Measurements from ENCODE around the gene RTKN2. TPM values are rescaled to one million over a fixed set of nuclear protein-coding genes. Genes with fewer than 3 reads are reported as not detected.

Gene RTKN2
- total and polyA plus RNA-seq, 2 donors (not counting 1 experiment from before 2014, with no cell fraction given), result 0.07 to 0.22 TPM

DNA sequence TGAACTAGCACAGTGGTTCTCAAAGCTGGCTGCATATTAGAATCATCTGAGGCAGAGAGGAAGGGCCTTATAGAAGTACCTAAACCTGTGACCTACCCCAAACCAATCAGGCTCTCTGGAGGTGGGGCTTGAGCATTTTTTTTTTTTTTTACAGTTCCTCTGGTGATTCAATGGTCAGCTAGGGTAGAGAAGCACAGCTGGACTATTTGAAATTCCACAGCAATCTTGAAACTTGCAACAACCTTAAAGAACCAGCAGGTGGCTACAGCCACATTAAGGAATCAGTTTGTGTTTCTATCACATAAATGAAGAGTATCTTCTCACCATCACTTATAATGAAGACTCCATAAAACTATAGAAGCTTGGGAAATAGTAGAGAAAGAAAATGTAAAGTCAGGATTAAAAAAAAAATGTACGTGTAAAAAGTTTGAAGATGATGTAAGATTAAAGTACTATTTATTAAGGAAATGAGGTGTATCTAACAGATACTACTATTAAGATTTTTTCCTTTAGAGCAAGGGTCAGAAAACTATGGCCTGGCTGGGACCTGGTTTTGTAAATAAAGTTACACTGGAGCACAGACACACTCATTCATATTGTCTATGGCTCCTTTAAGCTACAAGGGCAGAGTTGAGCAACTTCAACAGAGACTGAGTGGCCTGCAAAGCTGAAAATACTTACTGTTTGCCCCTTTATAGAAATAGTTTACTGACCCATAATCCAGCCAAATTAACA lies 3.8 kb downstream of the RTKN2 start:
- H3K4me2 ChIP-seq (replicated peaks; ENCODE audit: low read depth, low read length, poor library complexity, severe bottlenecking), result no peak overlapping the region
- DNase-seq (peak; percentile 46), ATAC-seq (ENCODE audit: low read depth) (no peak)
- H3K27me3 ChIP-seq (replicated peaks in 1 of 4; ENCODE audit: control extremely low read depth in 1 of 4, control insufficient read depth in 3 of 4, insufficient read depth in 4 of 4, low read length in 3 of 4), result peaks cover 0 to 17% (median 8%) of the 10 kb centered on the region in 4 experiments
- no CpG with 5 or more reads among the region's 1 CpG for WGBS (ENCODE audit: insufficient coverage)
- intact Hi-C loops (cut with micrococcal nuclease), result loop anchor here (1.0 to 10.0 kb wide), 5 partner anchors 110 to 893 kb away; partner anchors contain the start of genes EGR2 and ZNF365
- H3K36me3 ChIP-seq (replicated peaks in 1 of 2; ENCODE audit: control extremely low read depth in 1 of 2, control insufficient read depth in 1 of 2, extremely low read depth in 1 of 2, insufficient read depth in 2 of 2, low read length in 1 of 2), result no peaks in the 10 kb centered on the region
- H3K27ac ChIP-seq (ENCODE audit: low read length in 2 of 2), result no peak overlapping the region
- no peaks in the 10 kb centered on the region for H4K20me1 ChIP-seq (ENCODE audit: control insufficient read depth, insufficient read depth, low read length, poor library complexity, severe bottlenecking)
- Mint-ChIP-seq H3K4me1 (peaks cover 11% of the 10 kb centered on the region), H3K27me3 (peaks cover 12% of the 10 kb centered on the region), H3K27ac (no peak overlapping the region), H3K9me3 (ENCODE audit: insufficient read depth) (no peaks in the 10 kb centered on the region), H3K4me3 (no peak overlapping the region)
- TF ChIP-seq, protein P1, sequence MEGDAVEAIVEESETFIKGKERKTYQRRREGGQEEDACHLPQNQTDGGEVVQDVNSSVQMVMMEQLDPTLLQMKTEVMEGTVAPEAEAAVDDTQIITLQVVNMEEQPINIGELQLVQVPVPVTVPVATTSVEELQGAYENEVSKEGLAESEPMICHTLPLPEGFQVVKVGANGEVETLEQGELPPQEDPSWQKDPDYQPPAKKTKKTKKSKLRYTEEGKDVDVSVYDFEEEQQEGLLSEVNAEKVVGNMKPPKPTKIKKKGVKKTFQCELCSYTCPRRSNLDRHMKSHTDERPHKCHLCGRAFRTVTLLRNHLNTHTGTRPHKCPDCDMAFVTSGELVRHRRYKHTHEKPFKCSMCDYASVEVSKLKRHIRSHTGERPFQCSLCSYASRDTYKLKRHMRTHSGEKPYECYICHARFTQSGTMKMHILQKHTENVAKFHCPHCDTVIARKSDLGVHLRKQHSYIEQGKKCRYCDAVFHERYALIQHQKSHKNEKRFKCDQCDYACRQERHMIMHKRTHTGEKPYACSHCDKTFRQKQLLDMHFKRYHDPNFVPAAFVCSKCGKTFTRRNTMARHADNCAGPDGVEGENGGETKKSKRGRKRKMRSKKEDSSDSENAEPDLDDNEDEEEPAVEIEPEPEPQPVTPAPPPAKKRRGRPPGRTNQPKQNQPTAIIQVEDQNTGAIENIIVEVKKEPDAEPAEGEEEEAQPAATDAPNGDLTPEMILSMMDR (IDR thresholded peaks at IDR 0.05), result peak; percentile 80
- no peak for TF ChIP-seq EZH2 (IDR thresholded peaks at IDR 0.05; ENCODE audit: borderline replicate concordance, insufficient read depth, low read depth, low read length, poor library complexity, severe bottlenecking)
- H3K4me1 ChIP-seq (ENCODE audit: control insufficient read depth in 2 of 2, insufficient read depth in 2 of 2, low read length in 2 of 2), result peaks cover 14 to 15% of the 10 kb centered on the region in 2 donors
- H3K9ac ChIP-seq (ENCODE audit: low read length), result no peak overlapping the region
- H3K4me3 ChIP-seq (ENCODE audit: control extremely low read depth in 1 of 5, extremely low read depth in 1 of 5, insufficient read depth in 1 of 5, low read depth in 2 of 5, low read length in 4 of 5), result no peak overlapping the region
- no peak overlapping the region for H2AFZ ChIP-seq (ENCODE audit: insufficient read depth, low read depth, low read length, poor library complexity, severe bottlenecking)
- CTCF ChIA-PET, result interaction anchor here (0.6 to 5.0 kb wide), 27 partner anchors 9 to 1456 kb away, joined by 3 to 28 read pairs (median 4); no protein-coding TSS in a partner anchor
- H3K79me2 ChIP-seq (ENCODE audit: control insufficient read depth, insufficient read depth, low read length), result no peaks in the 10 kb centered on the region
- no peaks in the 10 kb centered on the region for H3K9me3 ChIP-seq (ENCODE audit: control extremely low read depth in 1 of 3, control insufficient read depth in 2 of 3, insufficient read depth in 1 of 3, low read length in 2 of 3)
- POLR2A ChIA-PET, result no interaction called here

DNA sequence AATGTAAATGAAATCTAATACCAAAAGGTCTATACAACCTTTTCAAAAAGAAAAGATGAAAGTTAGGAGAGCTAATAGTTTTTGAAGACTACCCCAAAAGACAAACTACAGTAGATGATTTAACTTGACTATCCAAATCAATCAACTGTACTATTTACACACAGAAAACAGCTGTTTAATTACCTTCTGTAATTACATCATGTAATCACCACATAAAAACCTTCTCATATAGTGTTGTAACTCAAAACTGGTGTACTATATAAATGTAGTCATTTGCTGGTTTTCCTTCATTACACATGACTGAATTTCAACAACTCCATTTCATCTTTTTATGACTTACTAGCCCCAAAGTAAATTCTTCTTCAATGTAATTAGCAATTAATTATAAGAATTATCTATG lies 4.5 kb downstream of the RTKN2 start:
- ChIA-PET CTCF (interaction anchor here (0.6 to 5.0 kb wide), 23 partner anchors 9 to 1457 kb away, joined by 3 to 28 read pairs (median 4); no protein-coding TSS in a partner anchor), POLR2A (no interaction called here)
- DNase-seq, result no peak
- Histone ChIP-seq H3K79me2 (ENCODE audit: control insufficient read depth, insufficient read depth, low read length) (no peaks in the 10 kb centered on the region), H3K4me1 (ENCODE audit: control insufficient read depth in 2 of 2, insufficient read depth in 2 of 2, low read length in 2 of 2) (peaks cover 10 to 12% of the 10 kb centered on the region in 2 donors), H3K4me2 (replicated peaks; ENCODE audit: low read depth, low read length, poor library complexity, severe bottlenecking) (no peak overlapping the region), H3K27me3 (replicated peaks in 1 of 4; ENCODE audit: control extremely low read depth in 1 of 4, control insufficient read depth in 3 of 4, insufficient read depth in 4 of 4, low read length in 3 of 4) (peaks cover 0 to 13% (median 5%) of the 10 kb centered on the region in 4 experiments), H3K4me3 (ENCODE audit: control extremely low read depth in 1 of 5, extremely low read depth in 1 of 5, insufficient read depth in 1 of 5, low read depth in 2 of 5, low read length in 4 of 5) (no peak overlapping the region), H3K36me3 (replicated peaks in 1 of 2; ENCODE audit: control extremely low read depth in 1 of 2, control insufficient read depth in 1 of 2, extremely low read depth in 1 of 2, insufficient read depth in 2 of 2, low read length in 1 of 2) (no peaks in the 10 kb centered on the region), H2AFZ (ENCODE audit: insufficient read depth, low read depth, low read length, poor library complexity, severe bottlenecking) (no peak overlapping the region), H3K9me3 (ENCODE audit: control extremely low read depth in 1 of 3, control insufficient read depth in 2 of 3, insufficient read depth in 1 of 3, low read length in 2 of 3) (no peaks in the 10 kb centered on the region), H4K20me1 (ENCODE audit: control insufficient read depth, insufficient read depth, low read length, poor library complexity, severe bottlenecking) (no peaks in the 10 kb centered on the region), H3K27ac (ENCODE audit: low read length in 2 of 2) (no peak overlapping the region), H3K9ac (ENCODE audit: low read length) (no peak overlapping the region)
- Mint-ChIP-seq H3K27ac (no peak overlapping the region), H3K9me3 (ENCODE audit: insufficient read depth) (no peaks in the 10 kb centered on the region), H3K27me3 (peaks cover 7% of the 10 kb centered on the region), H3K4me1 (peaks cover 6% of the 10 kb centered on the region), H3K4me3 (no peak overlapping the region)
- no peak for TF ChIP-seq EZH2 (IDR thresholded peaks at IDR 0.05; ENCODE audit: borderline replicate concordance, insufficient read depth, low read depth, low read length, poor library complexity, severe bottlenecking)
- TF ChIP-seq, protein P1 (IDR thresholded peaks at IDR 0.05), result no peak
- intact Hi-C loops (cut with micrococcal nuclease), result loop anchor here (1.0 to 10.0 kb wide), 3 partner anchors 111 to 894 kb away; partner anchors contain the start of gene ZNF365
- no peak for ATAC-seq (ENCODE audit: low read depth)
